ENCODE data around the gene CIB2. TPM values are rescaled to one million over a fixed set of nuclear protein-coding genes. Genes with fewer than 3 reads are reported as not detected.

The CIB2 gene
- total RNA-seq, 4 donors from 2014 or later, result 17.5 to 70.9 (median 21.0) TPM

- peaks cover 0 to 23% (median 0%) of the 10 kb centered on the region in 4 donors for H3K4me1 ChIP-seq
- H3K27ac ChIP-seq, result peak overlapping the region in 3 of 4 donors; percentile 3 to 21 (median 15)
- no peak overlapping the region for H3K4me3 ChIP-seq
- H3K27me3 ChIP-seq, result no peaks in the 10 kb centered on the region
- no peak for TF ChIP-seq CTCF (IDR thresholded peaks at IDR 0.05)
- no peak for TF ChIP-seq POLR2A (IDR thresholded peaks at IDR 0.05)
- peak in 2 of 3 donors; percentile 38 to 40 for DNase-seq
- no peaks in the 10 kb centered on the region for H3K9me3 ChIP-seq
- no peaks in the 10 kb centered on the region for H3K36me3 ChIP-seq
Measured at GRCh38 chr15:78093242-78094020, 37.8 kb downstream of the CIB2 start.

- Histone ChIP-seq H3K36me3 (no peaks in the 10 kb centered on the region), H3K9me3 (no peaks in the 10 kb centered on the region), H3K4me3 (no peak within 1 kb of the TSS), H3K4me1 (peaks cover 0 to 28% (median 0%) of the 10 kb centered on the region in 4 donors), H3K27me3 (no peaks in the 10 kb centered on the region), H3K27ac (peak within 1 kb of the TSS in 3 of 4 donors; percentile 3 to 21 (median 15))
- TF ChIP-seq CTCF (IDR thresholded peaks at IDR 0.05), result no peak
- TF ChIP-seq POLR2A (IDR thresholded peaks at IDR 0.05), result no peak
- peak in 2 of 3 donors; percentile 39 to 42 for DNase-seq
Measured at GRCh38 chr15:78092261-78093041, 38.8 kb downstream of the CIB2 start, which contains the start of gene SH2D7. SH2D7 (plus strand) TSS chr15:78092561; CDS start chr15:78092585, 24 bp downstream.

- Histone ChIP-seq H3K4me1 (peaks cover 0 to 28% (median 0%) of the 10 kb centered on the region in 4 donors), H3K4me3 (no peak overlapping the region), H3K9me3 (no peaks in the 10 kb centered on the region), H3K27me3 (no peaks in the 10 kb centered on the region), H3K27ac (no peak overlapping the region), H3K36me3 (no peaks in the 10 kb centered on the region)
- DNase-seq, result no peak
- no peak for TF ChIP-seq POLR2A (IDR thresholded peaks at IDR 0.05)
- no peak for TF ChIP-seq CTCF (IDR thresholded peaks at IDR 0.05)
Measured at GRCh38 chr15:78090422-78091063, 40.7 kb downstream of the CIB2 start.

GRCh38 chr15:78088773-78089080, 42.5 kb downstream of the CIB2 start:
- Histone ChIP-seq H3K27ac (peak overlapping the region in 1 of 4 donors; percentile 7), H3K4me1 (peaks cover 0 to 32% (median 0%) of the 10 kb centered on the region in 4 donors), H3K36me3 (no peaks in the 10 kb centered on the region), H3K27me3 (no peaks in the 10 kb centered on the region), H3K4me3 (no peak overlapping the region), H3K9me3 (no peaks in the 10 kb centered on the region)
- peak in 1 of 3 donors; percentile 72 for DNase-seq
- no peak for TF ChIP-seq POLR2A (IDR thresholded peaks at IDR 0.05)
- no peak for TF ChIP-seq CTCF (IDR thresholded peaks at IDR 0.05)

- Histone ChIP-seq H3K27me3 (no peaks in the 10 kb centered on the region), H3K27ac (peak overlapping the region in 1 of 4 donors; percentile 7), H3K9me3 (no peaks in the 10 kb centered on the region), H3K36me3 (no peaks in the 10 kb centered on the region), H3K4me1 (peaks cover 0 to 31% (median 0%) of the 10 kb centered on the region in 4 donors), H3K4me3 (no peak overlapping the region)
- DNase-seq, result peak; percentile 34 to 54 (median 39)
- TF ChIP-seq POLR2A (IDR thresholded peaks at IDR 0.05) (no peak), CTCF (IDR thresholded peaks at IDR 0.05) (no peak)
Measured at GRCh38 chr15:78087951-78088772, 43.1 kb downstream of the CIB2 start.

All from Peyer's patch (tissue), 4 donors.